Adrenal gland (tissue), 5 donors: Measurements from ENCODE around the gene CDYL.

ENCODE experiments used
- CTCF ChIP-seq, 6 experiments: fragments of 450-650 bp in 4 of 6; fragments of 200-600 bp in 2 of 6; sonication (generic) in 1 of 6; IDR thresholded peaks; 1 replicate in 5 of 6; 2 replicates in 1 of 6; pipeline versions ENCODE4 v1.5.1 to v1.8.0; 2016 to 2021; ENCODE audit warnings: antibody characterized with exemption in 6 of 6, mild to moderate bottlenecking in 2 of 6, moderate library complexity in 1 of 6
- POLR2A ChIP-seq, 2 donors: fragments of 450-650 bp; IDR thresholded peaks; one replicate each; pipeline ENCODE4 v1.6.1; 2017; ENCODE audit warnings: antibody characterized with exemption in 2 of 2, mild to moderate bottlenecking in 2 of 2, moderate library complexity in 1 of 2
- donor health status: DM: no; HTN: no; CAD: no.

- TF ChIP-seq CTCF (IDR thresholded peaks at IDR 0.05) (no peak), POLR2A (IDR thresholded peaks at IDR 0.05) (no peak)
Measured at GRCh38 chr6:4858194-4859015, 82.2 kb downstream of the CDYL start.
